SW480 (cell line): ENCODE data around the gene LEPROT.
"Not testable (repeated sequence)": the region's sequence is repeated elsewhere in the genome, so short reads cannot be mapped to it uniquely, and the experiment has no call there.

Experiments
- DNase-seq: peaks from one replicate; pipeline ENCODE4 v3.0.0-alpha.2; 2016; ENCODE audit warnings: low spot score

The LEPROT gene

GRCh38 chr1:65437616-65438015, 17.1 kb downstream of the LEPROT start:
- DNase-seq = no peak

- DNase-seq = no peak
Observed at GRCh38 chr1:65440322-65440900, 19.9 kb downstream of the LEPROT start.

DNA sequence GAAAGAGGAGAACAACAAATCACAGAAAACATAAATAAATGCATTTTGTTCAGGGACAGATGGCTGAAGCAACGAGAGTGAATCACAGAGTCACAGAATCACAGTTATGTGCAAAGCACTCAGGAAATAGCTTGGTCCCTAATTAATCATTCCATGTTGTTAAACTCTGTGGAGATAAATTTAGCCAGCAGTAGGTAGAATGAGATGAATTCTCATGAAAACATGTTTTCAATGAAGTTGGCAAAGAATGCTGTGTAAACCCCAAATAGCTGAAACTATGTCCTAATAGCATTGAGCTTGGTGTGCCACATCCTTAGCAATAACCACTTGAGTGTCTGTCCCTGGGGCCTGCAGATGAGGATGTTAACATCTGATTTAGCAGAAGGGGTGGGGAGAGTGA, 20.4 kb downstream of the LEPROT start:
- DNase-seq = no peak

DNA sequence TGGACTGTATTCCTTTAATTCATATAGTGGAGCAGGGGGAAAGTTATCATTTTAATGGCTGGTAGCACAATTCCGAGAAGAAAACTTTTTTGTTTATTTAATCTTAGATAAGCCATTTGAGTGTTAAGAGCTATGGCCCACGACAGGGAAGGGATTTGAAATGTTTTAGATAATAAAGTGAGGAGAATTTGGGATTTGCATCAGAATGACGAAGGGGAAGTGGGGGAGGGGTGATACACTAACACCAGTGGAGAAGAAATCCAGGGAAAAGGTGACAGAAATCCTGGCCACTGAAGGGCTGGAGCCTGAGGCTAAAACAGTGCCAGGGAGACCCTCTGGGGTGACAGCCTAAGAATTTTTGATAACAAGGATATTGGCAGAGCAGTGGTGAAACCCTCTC, 21.0 kb downstream of the LEPROT start:
- no peak for DNase-seq

DNA sequence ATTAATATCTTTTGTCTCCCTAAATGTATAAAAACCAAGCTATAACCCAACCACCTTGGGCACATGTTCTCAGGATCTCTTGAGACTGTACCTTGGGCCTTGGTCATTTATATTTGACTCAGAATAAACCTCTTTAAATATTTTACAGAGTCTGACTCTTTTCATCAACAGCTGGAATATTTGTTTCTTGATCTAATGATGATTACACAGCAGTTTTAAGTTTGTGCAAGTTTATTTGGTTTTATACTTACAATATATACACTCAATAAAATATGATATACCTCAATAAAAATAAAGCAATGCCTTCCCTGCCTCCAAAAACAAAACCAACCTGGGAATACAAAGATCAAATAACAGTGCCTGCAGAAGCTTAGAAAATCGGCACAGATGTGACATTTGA, 22.0 kb downstream of the LEPROT start:
- no peak for DNase-seq

- no peak for DNase-seq
Observed at GRCh38 chr1:65443647-65444046, 23.2 kb downstream of the LEPROT start.

GRCh38 chr1:65444128-65444640, 23.7 kb downstream of the LEPROT start:
- DNase-seq = no peak

GRCh38 chr1:65445837-65446236, 25.4 kb downstream of the LEPROT start:
- no peak for DNase-seq

GRCh38 chr1:65449214-65449823, 28.9 kb downstream of the LEPROT start:
- peak; percentile 8 for DNase-seq

- DNase-seq = not testable (repeated sequence)
Observed at GRCh38 chr1:65455678-65456077, 35.2 kb downstream of the LEPROT start.

DNA sequence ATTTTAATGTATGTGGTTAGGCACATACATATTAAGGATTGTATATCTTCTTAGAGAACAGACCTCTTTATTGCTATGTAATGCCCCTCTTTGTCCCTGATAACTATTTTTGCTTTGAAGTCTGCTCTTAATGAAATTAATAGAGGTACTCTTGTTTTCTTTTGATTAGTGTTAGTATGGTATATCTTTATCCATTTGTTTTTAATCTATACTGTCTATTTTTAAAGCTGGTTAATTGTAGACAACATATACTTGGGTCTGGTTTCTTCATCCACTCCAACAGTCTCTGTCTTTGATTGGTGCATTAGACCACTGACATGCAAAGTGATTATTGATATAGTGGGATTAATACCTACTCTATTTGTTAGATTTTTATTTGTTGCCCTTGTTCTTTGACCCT, 36.0 kb downstream of the LEPROT start:
- no peak for DNase-seq

- DNase-seq = no peak
Observed at GRCh38 chr1:65457868-65458267, 37.4 kb downstream of the LEPROT start.

GRCh38 chr1:65458730-65459396, 38.4 kb downstream of the LEPROT start:
- no peak for DNase-seq

DNA sequence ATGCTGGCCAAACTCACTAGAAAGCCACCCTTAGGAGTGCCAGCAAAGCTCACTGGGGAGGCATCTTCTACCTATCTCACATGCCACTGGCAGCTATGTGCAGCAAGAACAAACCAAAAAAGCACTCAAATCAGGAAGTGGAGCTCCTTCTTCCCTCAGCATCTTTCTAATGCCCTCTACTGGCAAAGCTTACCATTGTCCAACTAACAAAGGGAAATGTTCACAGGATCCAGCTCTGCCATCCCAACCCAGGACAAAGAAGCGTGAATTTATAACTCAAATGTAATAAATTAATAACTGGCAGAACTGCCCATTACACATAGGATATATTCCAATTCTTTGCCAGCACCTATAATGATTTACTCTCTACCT, 38.9 kb downstream of the LEPROT start:
- peak; percentile 21 for DNase-seq

GRCh38 chr1:65465837-65466236, 45.4 kb downstream of the LEPROT start:
- DNase-seq = not testable (repeated sequence)

- DNase-seq = peak; percentile 51
Observed at GRCh38 chr1:65467536-65467935, 47.1 kb downstream of the LEPROT start.

- no peak for DNase-seq
Observed at GRCh38 chr1:65469126-65469888, 48.8 kb downstream of the LEPROT start.

- no peak for DNase-seq
Observed at GRCh38 chr1:65469889-65470340, 49.4 kb downstream of the LEPROT start.

GRCh38 chr1:65470766-65471165, 50.3 kb downstream of the LEPROT start:
- no peak for DNase-seq

GRCh38 chr1:65471213-65471833, 50.9 kb downstream of the LEPROT start:
- DNase-seq = no peak

- no peak for DNase-seq
Observed at GRCh38 chr1:65471861-65472332, 51.4 kb downstream of the LEPROT start.

DNA sequence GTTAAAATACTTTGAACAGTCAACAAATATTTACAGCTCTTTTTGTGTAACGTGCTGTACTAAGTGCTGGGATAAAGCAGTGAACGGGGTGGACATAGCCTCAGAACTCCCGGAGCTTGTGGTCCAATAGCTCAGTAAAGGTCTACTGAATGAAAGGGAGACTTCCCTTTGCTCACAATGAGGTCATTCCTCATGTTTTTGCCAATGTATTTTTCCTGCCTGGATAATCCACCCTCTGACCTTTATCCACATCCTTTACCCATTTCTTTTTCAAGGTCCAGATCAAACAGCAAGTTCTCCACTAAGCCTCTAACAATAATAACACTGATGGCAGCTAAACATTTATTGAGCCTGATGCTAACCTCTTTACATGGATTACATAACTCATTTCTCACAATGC, 55.9 kb downstream of the LEPROT start:
- peak; percentile 1 for DNase-seq
